T-cell (primary cell): ENCODE data around the gene RAP1GAP. TPM values are rescaled to one million over a fixed set of nuclear protein-coding genes. Genes with fewer than 3 reads are reported as not detected.
"Not testable (repeated sequence)": the region's sequence is repeated elsewhere in the genome, so short reads cannot be mapped to it uniquely, and the experiment has no call there.

Experiments
- ATAC-seq, 4 experiments: fragments of 200-7000 bp in 3 of 4; fragments of 150-1000 bp in 1 of 4; cut with Tn5 transposase; replicated peaks in 1 of 4; 1 replicate in 3 of 4; 2 replicates in 1 of 4; pipeline ENCODE4 v1.10.0; 2021; ENCODE audit warnings: moderate library complexity in 3 of 4, mild to moderate bottlenecking in 2 of 4, moderate number of reproducible peaks in 1 of 4
- CTCF ChIA-PET, 2 donors: fragments of 300-600 bp; sonication (Branson Sonifier 250); formaldehyde crosslinking; loops; one replicate each; lab custom pipeline; 2022; ENCODE audit warnings: antibody characterized with exemption in 2 of 2; lab: Charles Lee
- POLR2A ChIA-PET, 2 donors: fragments of 300-600 bp; sonication (Branson Sonifier 250); formaldehyde crosslinking; loops; one replicate each; lab custom pipeline; 2022; ENCODE audit warnings: antibody characterized with exemption in 2 of 2; lab: Charles Lee
- DNase-seq, 35 experiments: peaks; one replicate each; pipeline versions ENCODE4 v3.0.0 to v3.0.0-alpha.2; 2013 to 2023
- H3K27ac ChIP-seq: one replicate; pipeline ENCODE4 v1.5.1; 2013; ENCODE audit warnings: low read length
- H3K27me3 ChIP-seq, 2 experiments: replicated peaks in 1 of 2; 1 replicate in 1 of 2; 2 replicates in 1 of 2; pipeline versions ENCODE4 v1.6.1 to v1.7.0; 2013; ENCODE audit warnings: low read length in 1 of 2, mixed read lengths in 1 of 2; ENCODE audit not compliant: control insufficient read depth in 2 of 2, insufficient read depth in 2 of 2; ENCODE audit errors: extremely low read depth in 1 of 2
- H3K36me3 ChIP-seq, 2 donors: 1 replicate in 1 of 2; 2 replicates in 1 of 2; pipeline versions ENCODE4 v1.6.1 to v1.7.0; 2013; ENCODE audit warnings: low read length in 1 of 2; ENCODE audit not compliant: control insufficient read depth in 2 of 2, insufficient read depth in 1 of 2; ENCODE audit errors: extremely low read depth in 1 of 2
- H3K4me1 ChIP-seq, 2 experiments: 1 replicate in 1 of 2; 2 replicates in 1 of 2; pipeline versions ENCODE4 v1.6.1 to v1.7.0; 2013; ENCODE audit warnings: low read length in 2 of 2, mixed read lengths in 1 of 2; ENCODE audit not compliant: insufficient read depth in 2 of 2, control insufficient read depth in 1 of 2; ENCODE audit errors: extremely low read depth in 1 of 2
- H3K4me3 ChIP-seq, 2 donors: 1 replicate in 1 of 2; 2 replicates in 1 of 2; pipeline versions ENCODE4 v1.5.1 to v1.7.0; 2013; ENCODE audit warnings: mild to moderate bottlenecking in 2 of 2, low read length in 1 of 2, moderate library complexity in 1 of 2; ENCODE audit not compliant: control insufficient read depth in 1 of 2; ENCODE audit errors: extremely low read depth in 1 of 2
- H3K9me3 ChIP-seq: 2 replicates; pipeline ENCODE4 v1.7.0; 2013
- H3K27ac Mint-ChIP-seq, 2 donors: one replicate each; pipeline ENCODE4 v1.8.0; 2020 to 2021; ENCODE audit warnings: mild to moderate bottlenecking in 2 of 2, mixed read lengths in 2 of 2
- H3K27me3 Mint-ChIP-seq, 2 donors: one replicate each; pipeline ENCODE4 v1.8.0; 2021 to 2022; ENCODE audit warnings: mixed read lengths in 2 of 2
- H3K36me3 Mint-ChIP-seq: one replicate; pipeline ENCODE4 v1.8.0; 2021; ENCODE audit warnings: mixed read lengths
- H3K4me1 Mint-ChIP-seq, 3 donors: one replicate each; pipeline ENCODE4 v1.8.0; 2020 to 2022; ENCODE audit warnings: mixed read lengths in 3 of 3, mild to moderate bottlenecking in 1 of 3
- H3K4me3 Mint-ChIP-seq, 3 donors: one replicate each; pipeline ENCODE4 v1.8.0; 2020 to 2022; ENCODE audit warnings: mild to moderate bottlenecking in 3 of 3, mixed read lengths in 3 of 3, moderate library complexity in 3 of 3
- H3K9me3 Mint-ChIP-seq, 3 donors: one replicate each; pipeline ENCODE4 v1.8.0; 2020 to 2022; ENCODE audit warnings: mixed read lengths in 3 of 3
- WGBS: methylation state at CpG from one replicate; pipeline ENCODE4 v1.1.5; 2013; ENCODE audit warnings: missing lambda C conversion rate; ENCODE audit not compliant: insufficient coverage; 5-methylcytosine and 5-hydroxymethylcytosine counted together
- total RNA-seq, 35 experiments: library from RNA in 6 of 35; stranded (reverse) in 6 of 35; fragments of 120-200 nt in 1 of 35; gene quantifications; one replicate each; pipeline versions ENCODE4 v1.2.1 to v1.2.4 and lab custom pipeline; 2013 to 2026

RAP1GAP gene
- total RNA-seq, 5 donors from 2014 or later (not counting 1 experiment from before 2014, with no cell fraction given): 0.18 to 1.0 (median 0.35) TPM

DNA sequence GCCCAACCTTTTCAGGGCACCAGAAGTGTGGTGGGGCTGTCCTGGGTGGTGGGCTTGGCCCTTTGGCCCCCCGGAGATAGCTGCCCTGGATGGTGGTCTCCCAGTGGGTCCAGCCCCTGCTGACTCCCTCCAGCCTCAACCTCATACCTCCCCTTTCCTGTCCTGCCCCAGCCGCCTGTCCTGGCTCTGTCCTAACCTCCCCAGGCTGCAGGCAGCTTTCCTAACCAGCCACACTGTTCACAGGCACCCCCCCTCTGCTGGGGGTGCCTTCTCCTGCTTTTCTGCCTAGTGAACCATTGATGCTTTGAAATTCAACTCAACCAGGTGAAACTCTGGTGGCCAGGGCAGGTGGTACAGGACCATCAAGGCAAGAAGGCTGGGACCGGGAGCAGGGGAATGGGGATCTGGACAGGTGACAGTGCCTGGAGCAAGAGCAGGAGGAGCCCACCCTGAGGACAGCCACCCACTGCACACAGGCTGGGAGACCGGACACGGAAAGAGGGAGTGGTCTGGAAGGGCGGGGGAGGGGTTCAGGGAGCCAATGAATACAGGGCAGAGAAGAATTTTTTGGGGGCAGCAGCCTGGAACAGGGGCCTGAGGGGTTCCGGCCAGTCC, 35.9 kb downstream of the RAP1GAP start:
- no peak overlapping the region for H3K27ac Mint-ChIP-seq
- no peak overlapping the region for H3K27ac ChIP-seq
- ChIA-PET CTCF (no interaction called here), POLR2A (no interaction called here)
- DNase-seq: no peak
- WGBS: 93% methylated on average over 2 of the region's 7 CpGs
- peaks cover 0 to 47% of the 10 kb centered on the region in 2 experiments for H3K27me3 ChIP-seq
- H3K4me1 ChIP-seq: peaks cover 0 to 10% of the 10 kb centered on the region in 2 experiments
- H3K9me3 ChIP-seq: no peaks in the 10 kb centered on the region
- no peak overlapping the region for H3K4me3 Mint-ChIP-seq
- no peaks in the 10 kb centered on the region for H3K9me3 Mint-ChIP-seq
- ATAC-seq: no peak
- H3K4me1 Mint-ChIP-seq: no peaks in the 10 kb centered on the region
- peaks cover 11 to 21% of the 10 kb centered on the region in 2 donors for H3K27me3 Mint-ChIP-seq
- H3K36me3 ChIP-seq: no peaks in the 10 kb centered on the region
- no peaks in the 10 kb centered on the region for H3K36me3 Mint-ChIP-seq
- H3K4me3 ChIP-seq: no peak overlapping the region

DNA sequence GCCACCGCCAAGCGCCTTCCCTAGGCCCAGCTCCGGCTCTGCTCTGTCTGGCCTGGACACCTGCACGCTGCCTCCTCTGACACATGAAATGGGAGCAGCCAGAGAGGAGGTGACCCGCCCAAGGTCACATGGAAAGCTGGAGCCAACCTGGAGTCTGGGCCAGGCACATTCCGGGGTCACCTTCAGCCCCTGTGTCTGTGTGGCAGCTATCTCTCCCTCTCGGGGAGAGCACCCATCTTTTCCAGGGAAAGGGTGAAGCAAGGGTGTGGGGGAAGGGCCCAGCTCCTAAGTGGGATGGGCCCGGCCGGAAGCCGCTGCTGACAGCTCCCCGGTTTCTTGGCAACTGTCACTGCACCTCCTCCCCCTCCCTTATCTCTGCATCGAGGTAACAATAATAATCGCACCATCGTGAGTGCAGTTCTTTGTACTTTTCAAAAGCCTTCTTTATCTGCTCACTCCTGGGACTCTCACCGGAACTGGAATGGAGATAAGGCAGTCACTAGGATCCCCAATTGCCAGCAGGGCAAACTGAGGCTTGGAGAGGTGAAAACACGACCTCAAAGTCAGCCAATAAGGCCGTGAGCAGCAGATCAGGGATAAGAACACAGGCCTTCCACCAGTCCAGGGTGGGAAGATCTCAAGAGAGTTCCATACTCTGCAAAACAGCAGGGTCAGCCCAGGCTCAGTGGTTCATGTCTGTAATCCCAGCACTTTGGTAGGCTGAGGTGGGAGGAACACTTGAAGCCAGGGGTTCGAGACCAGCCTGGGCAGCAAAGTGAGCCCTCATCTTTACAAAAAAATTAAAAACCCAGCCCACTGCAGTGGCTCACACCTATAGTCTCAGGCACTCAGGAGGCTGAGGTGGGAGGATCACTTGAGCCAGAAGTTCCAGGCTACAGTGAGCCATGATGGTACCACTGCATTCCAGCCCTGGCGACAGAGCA, 36.9 kb downstream of the RAP1GAP start:
- Mint-ChIP-seq H3K36me3 (no peaks in the 10 kb centered on the region), H3K9me3 (no peaks in the 10 kb centered on the region), H3K27me3 (peaks cover 11 to 21% of the 10 kb centered on the region in 2 donors), H3K27ac (no peak overlapping the region), H3K4me1 (no peaks in the 10 kb centered on the region), H3K4me3 (no peak overlapping the region)
- 70% methylated on average over 11 of the region's 19 CpGs for WGBS
- no peaks in the 10 kb centered on the region for H3K9me3 ChIP-seq
- no peaks in the 10 kb centered on the region for H3K36me3 ChIP-seq
- H3K4me3 ChIP-seq: no peak overlapping the region
- CTCF ChIA-PET: no interaction called here
- no peak overlapping the region for H3K27ac ChIP-seq
- H3K4me1 ChIP-seq: peaks cover 0 to 10% of the 10 kb centered on the region in 2 experiments
- peaks cover 0 to 51% of the 10 kb centered on the region in 2 experiments for H3K27me3 ChIP-seq
- POLR2A ChIA-PET: no interaction called here
- DNase-seq (no peak), ATAC-seq (no peak)

DNA sequence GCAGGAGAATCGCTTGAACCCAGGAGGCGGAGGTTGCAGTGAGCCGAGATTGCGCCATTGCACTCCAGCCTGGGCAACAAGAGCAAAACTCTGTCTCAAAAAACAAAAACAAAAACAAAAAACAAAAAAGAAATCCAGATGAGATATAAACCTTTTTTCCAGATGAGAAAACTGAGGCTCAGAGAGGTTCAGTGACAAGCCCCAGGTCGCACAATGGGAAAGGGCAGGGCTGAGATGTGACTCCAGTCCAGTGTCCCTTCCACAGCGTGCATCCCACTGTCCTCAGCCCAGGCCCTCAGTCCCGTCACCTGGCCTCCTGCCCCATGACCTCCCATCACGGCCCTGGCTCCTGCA, 37.6 kb downstream of the RAP1GAP start:
- DNase-seq, H3K4me3 ChIP-seq, H3K4me1 Mint-ChIP-seq, POLR2A ChIA-PET, CTCF ChIA-PET, H3K36me3 ChIP-seq, H3K9me3 ChIP-seq, H3K27ac ChIP-seq, H3K36me3 Mint-ChIP-seq, H3K4me3 Mint-ChIP-seq, ATAC-seq, H3K4me1 ChIP-seq, H3K27ac Mint-ChIP-seq, H3K9me3 Mint-ChIP-seq: not testable (repeated sequence)
- H3K27me3 Mint-ChIP-seq: peaks cover 11 to 21% of the 10 kb centered on the region in 2 donors
- peaks cover 0 to 57% of the 10 kb centered on the region in 2 experiments for H3K27me3 ChIP-seq
- WGBS: 71% methylated on average over 4 of the region's 8 CpGs

DNA sequence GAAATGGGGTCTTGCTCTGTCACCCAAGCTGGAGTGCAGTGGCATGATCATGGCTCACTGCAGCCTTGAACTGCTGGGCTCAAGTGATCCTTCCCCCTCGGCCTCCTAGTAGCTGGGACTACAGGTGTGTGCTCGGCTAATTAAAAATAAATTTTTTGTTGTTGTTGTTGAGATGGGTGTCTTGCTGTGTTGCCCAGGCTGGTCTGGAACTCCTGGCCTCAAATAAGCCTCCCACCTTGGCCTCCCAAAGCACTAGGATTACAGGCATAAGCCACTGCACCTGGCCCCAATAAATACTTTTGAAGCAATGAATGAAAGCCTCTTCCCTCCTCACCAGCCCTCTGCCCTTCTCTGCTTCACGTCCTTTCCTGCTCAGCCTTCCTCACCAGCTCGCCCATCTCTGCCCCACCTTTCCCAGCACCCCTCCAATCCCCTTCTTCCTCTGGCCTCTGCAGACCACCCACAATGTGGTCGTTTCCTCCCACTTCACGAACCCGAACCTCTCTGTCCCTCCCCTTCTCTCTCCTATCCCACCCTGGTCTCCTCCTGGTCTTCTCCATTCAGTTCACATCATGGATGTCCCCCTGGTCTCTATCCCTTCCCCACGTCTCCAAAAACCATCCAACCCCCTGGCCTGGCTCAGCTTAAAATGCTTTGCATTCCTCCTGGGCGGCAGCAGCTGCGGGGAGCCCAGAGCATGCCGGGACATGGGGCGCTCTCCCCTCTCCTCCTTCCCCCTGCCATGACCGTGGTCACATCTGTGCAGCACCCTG, 38.4 kb downstream of the RAP1GAP start:
- Mint-ChIP-seq H3K36me3 (no peaks in the 10 kb centered on the region), H3K4me1 (no peaks in the 10 kb centered on the region), H3K27ac (no peak overlapping the region), H3K27me3 (peaks cover 11 to 27% of the 10 kb centered on the region in 2 donors), H3K9me3 (no peaks in the 10 kb centered on the region), H3K4me3 (no peak overlapping the region)
- ChIA-PET CTCF (no interaction called here), POLR2A (no interaction called here)
- peaks cover 0 to 62% of the 10 kb centered on the region in 2 experiments for H3K27me3 ChIP-seq
- WGBS: 61% methylated on average over 8 of the region's 13 CpGs
- peaks cover 0 to 10% of the 10 kb centered on the region in 2 experiments for H3K4me1 ChIP-seq
- DNase-seq (no peak), ATAC-seq (no peak)
- no peak overlapping the region for H3K4me3 ChIP-seq
- no peaks in the 10 kb centered on the region for H3K9me3 ChIP-seq
- no peaks in the 10 kb centered on the region for H3K36me3 ChIP-seq
- no peak overlapping the region for H3K27ac ChIP-seq

DNA sequence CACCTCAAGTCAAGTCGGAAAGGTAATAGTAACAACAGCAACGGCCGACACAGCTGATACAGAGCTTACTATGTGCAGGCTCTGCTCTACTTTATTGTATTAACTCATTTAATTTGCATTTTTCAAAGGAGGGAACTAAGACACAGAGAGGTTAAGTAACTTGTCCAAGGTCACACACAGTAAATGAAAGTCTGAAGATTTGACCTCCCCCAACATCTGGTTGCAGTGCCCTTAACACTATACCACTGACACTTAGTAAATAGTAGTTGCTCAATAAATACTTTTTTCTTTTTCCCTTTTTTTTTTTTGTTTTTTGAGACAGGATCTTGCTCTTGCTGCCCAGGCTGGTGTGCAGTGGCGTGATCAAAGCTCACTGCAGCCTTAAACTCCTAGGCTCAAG, 39.2 kb downstream of the RAP1GAP start:
- 83% methylated on average over 3 of the region's 4 CpGs for WGBS
- no peaks in the 10 kb centered on the region for H3K36me3 ChIP-seq
- H3K4me3 ChIP-seq: no peak overlapping the region
- POLR2A ChIA-PET: no interaction called here
- CTCF ChIA-PET: no interaction called here
- peaks cover 0 to 10% of the 10 kb centered on the region in 2 experiments for H3K4me1 ChIP-seq
- Mint-ChIP-seq H3K4me3 (no peak overlapping the region), H3K4me1 (no peaks in the 10 kb centered on the region), H3K27ac (no peak overlapping the region), H3K27me3 (peaks cover 14 to 23% of the 10 kb centered on the region in 2 donors), H3K36me3 (no peaks in the 10 kb centered on the region), H3K9me3 (no peaks in the 10 kb centered on the region)
- H3K9me3 ChIP-seq: no peaks in the 10 kb centered on the region
- ATAC-seq: no peak
- H3K27ac ChIP-seq: no peak overlapping the region
- H3K27me3 ChIP-seq: peaks cover 0 to 58% of the 10 kb centered on the region in 2 experiments
- DNase-seq: no peak

DNA sequence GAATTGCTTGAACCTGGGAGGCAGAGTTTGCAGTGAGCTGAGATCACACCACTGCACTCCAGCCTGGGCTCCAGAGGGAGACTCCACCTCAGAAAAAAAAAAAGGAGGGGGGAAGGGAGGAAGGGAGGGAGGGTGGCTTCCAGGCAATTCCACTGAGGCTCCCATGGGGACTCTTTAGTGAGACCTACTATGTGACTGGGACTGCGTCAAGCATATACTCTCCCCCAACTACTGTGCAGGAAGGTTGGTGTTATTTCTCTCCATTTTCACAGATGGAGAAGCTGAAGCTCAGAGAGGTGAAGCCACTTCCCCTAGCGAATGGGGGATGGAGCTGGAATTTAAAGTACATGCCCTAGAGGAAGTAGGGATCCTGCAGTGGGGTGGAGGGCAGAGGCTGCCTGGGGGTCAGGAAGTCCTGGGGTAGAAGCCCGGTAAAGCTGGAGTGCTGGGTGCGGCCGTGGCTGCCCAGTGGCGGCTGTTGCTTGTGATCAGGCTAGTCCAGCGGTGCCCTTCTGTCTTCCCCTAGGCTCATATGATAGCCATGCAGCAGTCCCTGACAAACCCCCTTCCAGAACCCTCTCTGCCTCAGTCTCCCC, 40.3 kb downstream of the RAP1GAP start:
- DNase-seq: no peak
- H3K27me3 ChIP-seq: peaks cover 0 to 59% of the 10 kb centered on the region in 2 experiments
- H3K4me1 Mint-ChIP-seq: no peaks in the 10 kb centered on the region
- H3K36me3 ChIP-seq: no peaks in the 10 kb centered on the region
- no peak overlapping the region for H3K4me3 Mint-ChIP-seq
- POLR2A ChIA-PET: no interaction called here
- no peak overlapping the region for H3K27ac ChIP-seq
- CTCF ChIA-PET: no interaction called here
- no peak overlapping the region for H3K4me3 ChIP-seq
- peaks cover 0 to 10% of the 10 kb centered on the region in 2 experiments for H3K4me1 ChIP-seq
- no peak overlapping the region for H3K27ac Mint-ChIP-seq
- ATAC-seq: no peak
- peaks cover 15 to 22% of the 10 kb centered on the region in 2 donors for H3K27me3 Mint-ChIP-seq
- H3K9me3 Mint-ChIP-seq: no peaks in the 10 kb centered on the region
- no peaks in the 10 kb centered on the region for H3K9me3 ChIP-seq
- H3K36me3 Mint-ChIP-seq: no peaks in the 10 kb centered on the region
- WGBS: 0% methylated on average over 1 of the region's 7 CpGs
